Muscle of back (tissue), 13 donors: ENCODE measurements around the gene SARM1. TPM values are rescaled to one million over a fixed set of nuclear protein-coding genes. Genes with fewer than 3 reads are reported as not detected.
"Not testable (repeated sequence)": the region's sequence is repeated elsewhere in the genome, so short reads cannot be mapped to it uniquely, and the experiment has no call there.

ENCODE experiments used
- DNase-seq, 3 donors: peaks; one replicate each; pipeline versions ENCODE4 v3.0.0 to v3.0.0-alpha.2; 2013
- long read RNA-seq, 9 donors: transcript quantifications; one replicate each; lab custom pipeline, GENCODE V29; 2026
- polyA plus RNA-seq, 10 donors: library from polyadenylated mRNA; unstranded; fragments of 120-200 nt; gene quantifications; one replicate each; pipeline ENCODE4 v1.2.1, GENCODE V29; 2013; ENCODE audit not compliant: insufficient read length in 10 of 10

The SARM1 gene
- 1 to 10 TPM; 4.8 to 8.5 (median 5.8) TPM for polyA plus RNA-seq
- long read RNA-seq, donor 1, partial matches to known transcripts: 0 of 1 reads
- long read RNA-seq, donor 1, other reads (novel, unspliced or antisense): 0 of 1 reads
- long read RNA-seq, donor 2: 0 reads
- long read RNA-seq, donor 3: 0 reads
- long read RNA-seq, donor 4: 0 reads
- long read RNA-seq, donor 5, full-length matches to known transcripts: 1 of 1 reads
- long read RNA-seq, donor 5, partial matches to known transcripts: 0 of 1 reads
- long read RNA-seq, donor 5, other reads (novel, unspliced or antisense): 0 of 1 reads
- long read RNA-seq, donor 6: 0 reads
- long read RNA-seq, donor 7, full-length matches to known transcripts: 1 of 1 reads
- long read RNA-seq, donor 7, partial matches to known transcripts: 0 of 1 reads
- long read RNA-seq, donor 7, other reads (novel, unspliced or antisense): 0 of 1 reads
- long read RNA-seq, donor 8, full-length matches to known transcripts: 1 of 1 reads
- long read RNA-seq, donor 8, partial matches to known transcripts: 0 of 1 reads
- long read RNA-seq, donor 8, other reads (novel, unspliced or antisense): 0 of 1 reads
- long read RNA-seq, donor 9, full-length matches to known transcripts: 1 of 1 reads
- long read RNA-seq, donor 9, partial matches to known transcripts: 0 of 1 reads
- long read RNA-seq, donor 9, other reads (novel, unspliced or antisense): 0 of 1 reads

GRCh38 chr17:28371245-28372202 is at the start of gene SARM1:
SARM1 (plus strand) TSS chr17:28371694; CDS start chr17:28372033, 339 bp downstream.
- DNase-seq: peak; percentile 71 to 90 (median 80)

- no peak for DNase-seq
These were observed 47.2 kb upstream of the SARM1 start for GRCh38 chr17:28324267-28324745.

GRCh38 chr17:28324781-28325180 is 46.7 kb upstream of the SARM1 start:
- no peak for DNase-seq

DNA sequence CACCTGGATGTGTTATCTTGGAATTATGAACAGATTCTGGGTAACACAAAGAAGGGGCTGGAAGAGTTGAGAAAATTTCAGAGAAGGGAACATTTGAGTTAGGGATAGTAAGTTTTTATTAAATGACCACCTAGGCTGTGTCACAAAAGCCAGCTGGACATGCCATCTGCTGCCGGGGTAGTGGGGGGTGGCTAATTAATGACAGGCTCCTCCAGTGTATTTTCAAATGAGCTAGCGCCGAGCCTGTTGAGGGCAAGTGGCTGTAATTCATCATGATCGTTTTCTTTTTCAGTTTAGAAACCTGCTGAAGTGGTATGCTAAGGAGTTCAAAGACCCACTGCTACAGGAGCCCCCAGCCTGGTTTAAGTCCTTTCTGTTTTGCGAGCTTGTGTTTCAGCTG is 46.3 kb upstream of the SARM1 start:
- DNase-seq: no peak

- no peak for DNase-seq
These were observed 45.4 kb upstream of the SARM1 start for GRCh38 chr17:28326114-28326513.

DNA sequence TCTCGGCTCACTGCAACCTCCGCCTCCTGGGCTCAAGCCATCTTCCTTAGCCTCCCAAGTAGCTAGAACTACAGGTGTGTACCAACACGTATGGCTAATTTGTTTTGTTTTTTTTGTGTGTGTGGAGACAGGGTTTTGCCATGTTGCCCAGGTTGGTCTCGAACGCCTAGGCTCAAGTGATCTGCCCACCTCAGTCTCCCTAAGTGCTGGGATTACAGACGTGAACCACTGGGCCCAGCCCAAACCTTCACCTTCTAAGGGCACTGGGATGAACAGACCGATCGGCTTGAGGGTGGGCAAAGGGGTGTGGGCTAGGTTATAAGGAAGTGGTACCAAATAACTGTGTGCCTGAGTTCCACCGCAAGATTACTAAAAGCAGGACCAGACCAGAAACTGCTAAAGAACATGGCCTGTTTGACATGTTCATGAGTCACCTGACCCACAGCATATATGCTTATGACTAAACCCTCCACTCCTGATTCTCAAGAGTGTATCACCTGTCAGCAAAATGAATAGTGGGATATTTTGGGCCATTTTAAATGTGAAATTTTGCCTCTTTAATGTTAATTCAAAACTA is 44.4 kb upstream of the SARM1 start:
- DNase-seq: no peak

- no peak for DNase-seq
These were observed 43.8 kb upstream of the SARM1 start for GRCh38 chr17:28327709-28328108.

GRCh38 chr17:28328325-28328724 is 43.2 kb upstream of the SARM1 start:
- DNase-seq: no peak

DNA sequence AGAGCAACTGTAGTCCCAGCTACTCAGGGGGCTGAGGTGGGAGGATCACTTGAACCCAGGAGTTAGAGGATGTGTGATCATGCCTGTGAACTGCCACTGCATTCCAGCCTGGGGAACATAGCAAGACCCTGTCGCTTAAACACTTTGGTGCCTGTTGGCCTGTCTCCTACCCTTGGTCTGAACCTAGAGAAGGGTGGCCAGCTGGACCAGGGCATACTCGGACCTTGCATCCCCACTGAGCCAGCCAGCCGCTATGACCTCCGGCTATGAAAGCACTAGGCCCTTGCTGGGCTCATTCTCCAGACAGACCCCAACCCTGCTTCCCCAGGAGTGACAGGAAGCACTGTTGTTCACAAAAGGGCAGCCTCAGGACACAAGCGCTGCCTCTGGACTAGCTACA is 40.8 kb upstream of the SARM1 start:
- DNase-seq: no peak

DNA sequence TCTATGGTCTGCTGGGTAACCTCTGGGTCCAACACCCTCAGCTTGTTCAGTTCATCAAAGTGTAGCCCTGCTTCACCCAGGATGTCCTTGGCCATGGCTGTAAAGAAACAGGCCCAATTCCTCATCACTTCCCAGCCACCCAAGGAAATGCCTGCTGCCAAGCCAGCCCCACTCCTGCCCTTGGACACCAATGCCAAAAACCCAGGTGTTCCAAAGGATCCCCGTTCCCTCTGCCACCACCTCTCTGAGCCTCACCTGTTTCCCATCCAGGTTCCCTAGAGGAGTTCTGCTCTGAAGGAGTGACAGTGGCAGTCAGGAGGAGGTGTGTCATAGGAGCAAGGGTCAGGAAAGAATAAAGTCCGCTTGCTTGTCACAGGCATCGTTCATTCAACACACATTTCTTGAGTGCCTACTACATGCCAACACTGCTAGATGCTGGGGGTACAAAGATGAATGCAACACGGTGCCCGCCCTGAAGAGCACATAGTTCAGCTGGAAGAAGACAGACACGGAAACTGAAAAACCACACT is 39.5 kb upstream of the SARM1 start:
- DNase-seq: no peak

DNA sequence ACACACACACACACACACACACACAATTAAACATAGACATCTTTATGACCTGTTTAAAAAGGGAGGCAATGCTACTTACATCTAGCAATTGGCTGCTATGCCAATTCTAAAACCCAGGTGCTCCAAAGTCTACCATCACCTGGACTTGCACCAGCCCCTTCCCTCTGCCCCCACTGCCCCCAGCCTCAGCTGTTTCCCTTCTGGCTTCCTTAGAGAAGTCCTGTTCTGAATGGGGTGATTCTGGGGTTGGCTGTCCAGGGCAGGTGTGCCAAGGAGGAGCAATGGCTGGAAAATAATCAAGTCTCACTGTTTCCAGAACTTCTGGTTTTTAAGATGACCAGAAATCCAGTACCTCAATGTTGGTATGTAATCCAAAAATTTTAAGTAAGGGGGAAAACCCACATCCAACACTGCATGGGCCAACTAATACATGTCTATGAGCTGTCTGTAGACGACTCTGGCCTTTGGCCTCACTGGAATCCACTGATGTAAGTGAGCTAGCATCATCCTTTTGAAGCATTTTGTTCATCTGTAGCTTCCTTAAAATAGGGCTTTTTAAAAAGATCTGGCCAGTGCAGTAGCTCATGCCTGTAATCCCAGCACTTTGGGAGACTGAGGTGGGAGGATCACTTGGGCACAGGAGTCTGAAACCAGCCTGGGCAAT is 38.3 kb upstream of the SARM1 start:
- DNase-seq: no peak

GRCh38 chr17:28334171-28334570 is 37.3 kb upstream of the SARM1 start:
- peak in 1 of 3 donors; percentile 27 for DNase-seq

GRCh38 chr17:28334666-28335200 is 36.8 kb upstream of the SARM1 start:
- DNase-seq: no peak

DNA sequence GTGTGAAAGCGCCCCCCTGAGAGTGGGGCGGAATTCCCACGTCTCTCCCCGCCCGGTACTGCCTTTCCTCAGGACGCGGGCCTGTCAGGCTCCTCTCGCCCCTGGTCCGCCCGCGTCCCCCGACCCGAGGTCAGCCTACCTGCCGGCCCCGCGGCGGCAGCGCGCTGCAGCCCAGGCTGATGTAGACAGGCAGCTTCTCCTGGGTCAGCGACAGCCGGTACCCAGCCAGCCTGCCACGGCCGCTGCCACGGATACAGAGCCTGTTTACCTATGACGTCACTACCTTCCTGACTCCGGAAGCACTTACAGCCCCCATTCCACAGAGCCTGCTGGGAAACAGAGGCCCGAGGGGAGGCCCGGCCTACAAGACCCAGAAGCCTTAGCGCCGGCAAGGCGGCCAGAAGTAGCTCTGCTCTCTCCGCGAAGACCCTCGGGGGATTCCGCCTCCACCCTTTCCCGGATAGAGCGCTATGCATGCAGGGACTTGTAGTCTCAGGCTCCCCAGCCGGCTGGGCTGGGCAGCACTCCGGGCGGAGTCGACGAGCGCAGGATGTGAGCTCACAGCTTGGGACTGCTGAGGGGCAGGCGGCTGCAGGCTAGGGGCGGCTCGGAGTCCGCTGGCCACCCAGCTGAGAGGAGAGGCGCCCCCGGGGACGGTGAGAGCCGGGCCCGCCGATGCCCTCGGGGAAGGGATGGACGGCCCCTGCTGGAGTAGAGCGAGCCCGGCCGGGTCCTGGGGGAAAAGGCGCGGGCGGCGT is 36.1 kb upstream of the SARM1 start, which contains the start of the genes IFT20 and TNFAIP1:
Gene IFT20 (minus strand): TSS at position 272 of the 758 bp plus-strand sequence. CDS start 3,487 bp downstream, outside the sequence.
Gene TNFAIP1 (plus strand): TSS at position 561 of the 758 bp plus-strand sequence. CDS start 3,761 bp downstream, outside the sequence.
- peak; percentile 100 for DNase-seq

DNA sequence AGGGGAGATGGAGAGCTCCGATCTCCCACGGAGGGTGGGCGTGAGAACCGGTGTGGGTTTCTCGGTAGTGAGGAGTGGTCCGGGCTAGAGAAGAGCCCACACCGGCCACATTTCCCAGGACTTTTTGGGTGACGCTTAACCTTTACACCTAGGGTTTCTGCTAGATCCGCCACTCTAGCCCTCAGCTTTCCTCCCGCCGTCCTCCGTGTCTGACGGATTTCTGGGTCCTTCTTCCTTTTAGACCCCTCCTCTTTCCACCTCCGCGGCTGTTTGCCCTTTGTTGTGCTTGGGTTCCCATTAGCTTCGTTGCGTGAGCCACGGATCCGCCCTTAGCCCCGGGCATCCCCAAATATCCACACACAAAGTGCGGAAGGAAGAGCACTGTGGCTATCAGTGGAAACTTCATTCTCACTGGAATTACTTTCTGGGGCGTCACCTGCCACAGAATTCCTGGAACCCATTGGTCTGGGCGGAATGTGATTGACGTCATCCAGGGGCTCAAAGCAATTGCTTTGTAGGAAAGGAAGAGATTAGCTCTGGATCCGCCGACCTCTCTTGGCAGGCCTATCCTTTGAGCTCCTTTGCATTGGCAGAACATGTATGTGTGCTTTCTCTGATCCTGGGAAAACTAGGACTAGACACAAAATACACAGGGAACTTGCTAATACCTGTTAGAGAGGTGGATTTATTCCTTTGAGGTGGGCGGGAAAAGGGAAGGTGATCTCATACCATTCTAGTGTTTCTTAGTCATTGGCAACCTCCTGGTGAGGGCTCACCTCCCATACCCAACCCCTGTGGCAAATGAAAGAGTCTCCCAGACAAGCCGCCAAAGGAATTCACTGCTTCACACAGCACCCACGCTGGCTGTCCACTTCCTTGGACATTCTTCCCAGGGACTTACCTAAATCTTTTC is 35.3 kb upstream of the SARM1 start:
- peak; percentile 69 to 82 (median 75) for DNase-seq

- DNase-seq: no peak
These were observed 33.3 kb upstream of the SARM1 start for GRCh38 chr17:28338056-28338768.

- not testable (repeated sequence) for DNase-seq
These were observed 32.7 kb upstream of the SARM1 start for GRCh38 chr17:28338769-28339212.
